Type B pancreatic cell (in vitro differentiated cells): Measurements from ENCODE around the gene TEAD1. TPM values are rescaled to one million over a fixed set of nuclear protein-coding genes. Genes with fewer than 3 reads are reported as not detected.

Experiments
- DNase-seq: peaks from one replicate; pipeline ENCODE4 v3.0.0; 2021; ENCODE audit warnings: mixed read lengths; ENCODE audit not compliant: unreplicated experiment; ENCODE audit errors: extremely low spot score
- H3K27ac Mint-ChIP-seq: 2 replicates; pipeline ENCODE4 v1.8.0; 2021; ENCODE audit warnings: mild to moderate bottlenecking, mixed read lengths
- H3K27me3 Mint-ChIP-seq: 2 replicates; pipeline ENCODE4 v1.8.0; 2021; ENCODE audit warnings: mixed read lengths
- H3K36me3 Mint-ChIP-seq: 2 replicates; pipeline ENCODE4 v1.8.0; 2021; ENCODE audit warnings: mixed read lengths
- H3K4me1 Mint-ChIP-seq: one replicate; pipeline ENCODE4 v1.8.0; 2021; ENCODE audit warnings: mixed read lengths; ENCODE audit not compliant: unreplicated experiment
- H3K4me3 Mint-ChIP-seq: 2 replicates; pipeline ENCODE4 v1.8.0; 2021; ENCODE audit warnings: mild to moderate bottlenecking, mixed read lengths
- H3K9me3 Mint-ChIP-seq: 2 replicates; pipeline ENCODE4 v1.8.0; 2021; ENCODE audit warnings: mixed read lengths
- CTCF ChIP-seq: fragments of 200-600 bp; sonication (generic); conservative IDR thresholded peaks from 2 replicates; pipeline ENCODE4 v1.5.0; 2021; ENCODE audit warnings: antibody characterized with exemption, mild to moderate bottlenecking
- total RNA-seq: library from RNA; stranded (reverse); gene quantifications from 2 replicates; pipeline ENCODE4 v1.2.1, GENCODE V29; 2021; ENCODE audit warnings: low replicate concordance

Gene TEAD1
- total RNA-seq, 1 donor from 2014 or later, result 91.8 TPM

- H3K9me3 Mint-ChIP-seq, result no peaks in the 10 kb centered on the region
- no peaks in the 10 kb centered on the region for H3K27me3 Mint-ChIP-seq
- DNase-seq, result no peak
- H3K4me3 Mint-ChIP-seq, result peak overlapping the region; percentile 26
- H3K4me1 Mint-ChIP-seq, result peaks cover 51% of the 10 kb centered on the region
- no peak for TF ChIP-seq CTCF
- peak overlapping the region; percentile 46 for H3K27ac Mint-ChIP-seq
- H3K36me3 Mint-ChIP-seq, result peaks cover 12% of the 10 kb centered on the region
Measured at GRCh38 chr11:12865863-12866595, 191.8 kb downstream of the TEAD1 start.

GRCh38 chr11:12867531-12867930, 193.3 kb downstream of the TEAD1 start:
- TF ChIP-seq CTCF, result no peak
- Mint-ChIP-seq H3K4me3 (no peak overlapping the region), H3K27ac (no peak overlapping the region), H3K9me3 (no peaks in the 10 kb centered on the region), H3K36me3 (peaks cover 16% of the 10 kb centered on the region), H3K4me1 (peaks cover 50% of the 10 kb centered on the region), H3K27me3 (no peaks in the 10 kb centered on the region)
- DNase-seq, result no peak

- Mint-ChIP-seq H3K4me3 (no peak overlapping the region), H3K9me3 (no peaks in the 10 kb centered on the region), H3K27me3 (no peaks in the 10 kb centered on the region), H3K36me3 (peaks cover 16% of the 10 kb centered on the region), H3K27ac (no peak overlapping the region), H3K4me1 (peaks cover 42% of the 10 kb centered on the region)
- DNase-seq, result no peak
- TF ChIP-seq CTCF, result peak; percentile 40
Measured at GRCh38 chr11:12868315-12869073, 194.3 kb downstream of the TEAD1 start.

GRCh38 chr11:12871241-12871640, 197.0 kb downstream of the TEAD1 start:
- no peaks in the 10 kb centered on the region for H3K9me3 Mint-ChIP-seq
- H3K27ac Mint-ChIP-seq, result peak overlapping the region; percentile 51
- peaks cover 23% of the 10 kb centered on the region for H3K4me1 Mint-ChIP-seq
- H3K4me3 Mint-ChIP-seq, result no peak overlapping the region
- TF ChIP-seq CTCF, result no peak
- no peak for DNase-seq
- no peaks in the 10 kb centered on the region for H3K27me3 Mint-ChIP-seq
- H3K36me3 Mint-ChIP-seq, result peaks cover 14% of the 10 kb centered on the region

- peaks cover 18% of the 10 kb centered on the region for H3K36me3 Mint-ChIP-seq
- H3K4me3 Mint-ChIP-seq, result no peak overlapping the region
- H3K27me3 Mint-ChIP-seq, result no peaks in the 10 kb centered on the region
- no peak for DNase-seq
- H3K9me3 Mint-ChIP-seq, result no peaks in the 10 kb centered on the region
- no peak for TF ChIP-seq CTCF
- H3K27ac Mint-ChIP-seq, result peak overlapping the region; percentile 51
- H3K4me1 Mint-ChIP-seq, result peaks cover 28% of the 10 kb centered on the region
Measured at GRCh38 chr11:12871788-12872321, 197.6 kb downstream of the TEAD1 start.
